ENCODE measurements around the gene PRLH. TPM values are rescaled to one million over a fixed set of nuclear protein-coding genes. Genes with fewer than 3 reads are reported as not detected.

The PRLH gene
- polyA plus RNA-seq, 4 donors, result not detected

- no peak for DNase-seq
- H3K27ac ChIP-seq (ENCODE audit: low read depth in 1 of 3, low read length in 2 of 3), result peak overlapping the region in 2 of 3 donors; percentile 41 to 69
Observed at GRCh38 chr2:237615631-237616249, 49.4 kb downstream of the PRLH start.

GRCh38 chr2:237616373-237616733, 50.0 kb downstream of the PRLH start:
- H3K9me3 ChIP-seq (ENCODE audit: control insufficient read depth in 2 of 2, insufficient read depth in 1 of 2, low read depth in 1 of 2, low read length in 1 of 2), result no peaks in the 10 kb centered on the region
- peaks cover 0 to 9% (median 4%) of the 10 kb centered on the region in 3 donors for H3K4me1 ChIP-seq (ENCODE audit: control insufficient read depth in 3 of 3, insufficient read depth in 2 of 3, low read depth in 1 of 3, low read length in 2 of 3)
- H3K27ac ChIP-seq (ENCODE audit: low read depth in 1 of 3, low read length in 2 of 3), result peak overlapping the region in 2 of 3 donors; percentile 41 to 69
- no peaks in the 10 kb centered on the region for H3K36me3 ChIP-seq (ENCODE audit: control insufficient read depth in 3 of 3, insufficient read depth in 2 of 3, low read depth in 1 of 3, low read length in 3 of 3)
- DNase-seq, result no peak
- no peak overlapping the region for H3K4me3 ChIP-seq (ENCODE audit: low read depth in 1 of 3, low read length in 3 of 3)
- H3K27me3 ChIP-seq (ENCODE audit: control insufficient read depth in 3 of 3, insufficient read depth in 3 of 3, low read length in 3 of 3), result no peaks in the 10 kb centered on the region
- no peak for FAIRE-seq
- WGBS, 3 donors, result 62 to 76% (median 71%) methylated on average over 3 of the region's 3 CpGs

More at GRCh38 chr2:237615631-237616249, 49.4 kb downstream of the PRLH start:
- peaks cover 0 to 9% (median 4%) of the 10 kb centered on the region in 3 donors for H3K4me1 ChIP-seq (ENCODE audit: control insufficient read depth in 3 of 3, insufficient read depth in 2 of 3, low read depth in 1 of 3, low read length in 2 of 3)
- H3K9me3 ChIP-seq (ENCODE audit: control insufficient read depth in 2 of 2, insufficient read depth in 1 of 2, low read depth in 1 of 2, low read length in 1 of 2), result no peaks in the 10 kb centered on the region
- no peak for FAIRE-seq
- no peaks in the 10 kb centered on the region for H3K27me3 ChIP-seq (ENCODE audit: control insufficient read depth in 3 of 3, insufficient read depth in 3 of 3, low read length in 3 of 3)
- no peaks in the 10 kb centered on the region for H3K36me3 ChIP-seq (ENCODE audit: control insufficient read depth in 3 of 3, insufficient read depth in 2 of 3, low read depth in 1 of 3, low read length in 3 of 3)
- 31 to 59% (median 43%) methylated on average over 4 of the region's 4 CpGs for WGBS, 3 donors
- no peak overlapping the region for H3K4me3 ChIP-seq (ENCODE audit: low read depth in 1 of 3, low read length in 3 of 3)

Other genes with a start within 250 kb of the PRLH start
- gene COL6A3, start 152.4 kb upstream of the PRLH start, polyA plus RNA-seq, result 10 to 100 TPM in 2 of 4 donors, 1 to 10 TPM in 1, under 1 TPM in 1; 0.89 to 92.4 (median 26.7) TPM
- gene MLPH, start 79.3 kb upstream of the PRLH start, polyA plus RNA-seq, result 10 to 100 TPM; 13.2 to 52.0 (median 18.9) TPM
- gene RAB17, start 24.2 kb downstream of the PRLH start, polyA plus RNA-seq, result 100 to 1,000 TPM in 3 of 4 donors, 10 to 100 TPM in 1; 52.8 to 613 (median 354) TPM
- 10 to 100 TPM; 46.0 to 76.7 (median 51.9) TPM for gene LRRFIP1, start 61.0 kb downstream of the PRLH start, polyA plus RNA-seq
- gene RBM44, start 232.2 kb downstream of the PRLH start, polyA plus RNA-seq, result under 1 TPM in 3 of 4 donors, not detected in 1; 0.12 to 0.30 (median 0.22) TPM